SH-SY5Y (cell line): ENCODE results near the gene GRIN2A.

Experiments used
- GATA2 ChIP-seq: IDR thresholded peaks from 2 replicates; pipeline ENCODE4 v1.6.1; 2011; ENCODE audit warnings: mild to moderate bottlenecking, low read depth, low read length
- GATA3 ChIP-seq: IDR thresholded peaks from 2 replicates; pipeline ENCODE4 v1.6.1; 2011; ENCODE audit warnings: low read depth, mild to moderate bottlenecking, low read length, moderate library complexity

DNA sequence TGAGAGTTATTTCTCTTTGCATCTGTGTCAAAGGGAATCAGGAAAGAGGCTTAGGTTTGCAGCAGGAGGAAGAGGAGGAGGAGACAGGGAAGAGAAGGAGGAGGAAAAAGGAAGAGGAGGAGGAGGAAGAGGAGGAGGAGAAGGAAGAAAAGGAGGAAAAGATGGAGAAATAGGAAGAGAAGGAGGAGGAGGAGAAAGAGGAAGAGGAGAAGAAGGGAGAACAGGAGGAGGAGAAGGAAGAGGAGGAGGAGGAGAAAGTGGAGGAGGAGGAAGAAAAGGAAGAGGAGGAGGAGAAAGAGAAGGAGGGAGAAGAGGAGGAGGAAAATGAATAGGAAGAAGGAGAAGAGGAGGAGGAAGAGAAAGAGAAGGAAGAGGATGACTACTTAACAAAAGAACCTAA lies 459.1 kb downstream of the GRIN2A start:
- TF ChIP-seq GATA2 = no peak
- TF ChIP-seq GATA3 = no peak
